Type B pancreatic cell (in vitro differentiated cells): ENCODE results near the gene B4GALT1. TPM values are rescaled to one million over a fixed set of nuclear protein-coding genes. Genes with fewer than 3 reads are reported as not detected.
"Not testable (repeated sequence)": the region's sequence is repeated elsewhere in the genome, so short reads cannot be mapped to it uniquely, and the experiment has no call there.

Experiments used
- DNase-seq: peaks from one replicate; pipeline ENCODE4 v3.0.0; 2021; ENCODE audit warnings: mixed read lengths; ENCODE audit not compliant: unreplicated experiment; ENCODE audit errors: extremely low spot score
- H3K27ac Mint-ChIP-seq: 2 replicates; pipeline ENCODE4 v1.8.0; 2021; ENCODE audit warnings: mild to moderate bottlenecking, mixed read lengths
- H3K27me3 Mint-ChIP-seq: 2 replicates; pipeline ENCODE4 v1.8.0; 2021; ENCODE audit warnings: mixed read lengths
- H3K36me3 Mint-ChIP-seq: 2 replicates; pipeline ENCODE4 v1.8.0; 2021; ENCODE audit warnings: mixed read lengths
- H3K4me1 Mint-ChIP-seq: one replicate; pipeline ENCODE4 v1.8.0; 2021; ENCODE audit warnings: mixed read lengths; ENCODE audit not compliant: unreplicated experiment
- H3K4me3 Mint-ChIP-seq: 2 replicates; pipeline ENCODE4 v1.8.0; 2021; ENCODE audit warnings: mild to moderate bottlenecking, mixed read lengths
- H3K9me3 Mint-ChIP-seq: 2 replicates; pipeline ENCODE4 v1.8.0; 2021; ENCODE audit warnings: mixed read lengths
- CTCF ChIP-seq: fragments of 200-600 bp; sonication (generic); conservative IDR thresholded peaks from 2 replicates; pipeline ENCODE4 v1.5.0; 2021; ENCODE audit warnings: antibody characterized with exemption, mild to moderate bottlenecking
- total RNA-seq: library from RNA; stranded (reverse); gene quantifications from 2 replicates; pipeline ENCODE4 v1.2.1, GENCODE V29; 2021; ENCODE audit warnings: low replicate concordance

The B4GALT1 gene
- total RNA-seq, 1 donor from 2014 or later = 91.9 TPM

- H3K27ac Mint-ChIP-seq = peak overlapping the region; percentile 98
Measured at GRCh38 chr9:33163433-33164137, 3.6 kb downstream of the B4GALT1 start.

DNA sequence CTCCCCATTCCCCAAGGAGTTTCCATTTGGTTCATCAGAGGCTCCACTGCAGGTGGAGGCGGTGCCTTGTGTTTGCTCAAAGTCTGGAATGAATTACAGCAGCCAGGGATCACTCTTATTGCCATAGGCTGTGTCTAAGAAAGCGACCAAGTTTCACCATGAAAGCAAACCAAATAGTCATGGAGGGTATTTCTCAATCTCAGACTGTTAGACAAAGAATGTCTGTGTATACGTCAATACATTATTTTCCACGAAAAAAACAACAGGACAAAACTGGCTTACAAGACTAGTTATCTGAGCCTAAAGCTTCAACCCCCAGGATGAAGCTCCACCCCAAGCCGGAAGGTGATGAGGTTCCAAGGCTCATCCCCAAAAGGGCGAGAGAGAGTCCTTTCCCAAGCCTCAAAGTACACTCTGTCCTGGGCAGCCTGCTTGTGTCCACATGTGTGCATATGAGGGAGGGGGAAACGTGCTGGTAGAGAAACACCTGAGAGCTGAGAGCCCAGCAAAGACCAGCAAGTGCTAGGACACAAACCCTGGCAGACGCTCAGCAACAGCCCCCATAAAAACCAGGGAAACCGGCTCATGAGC lies 4.3 kb downstream of the B4GALT1 start:
- Mint-ChIP-seq H3K9me3 (no peaks in the 10 kb centered on the region), H3K27me3 (no peaks in the 10 kb centered on the region), H3K27ac (peak overlapping the region; percentile 98), H3K4me1 (peaks cover 64% of the 10 kb centered on the region), H3K4me3 (peak overlapping the region; percentile 85), H3K36me3 (no peaks in the 10 kb centered on the region)
- DNase-seq = no peak
- TF ChIP-seq CTCF = no peak

More at GRCh38 chr9:33163433-33164137, 3.6 kb downstream of the B4GALT1 start:
- Mint-ChIP-seq H3K4me1 (peaks cover 59% of the 10 kb centered on the region), H3K36me3 (no peaks in the 10 kb centered on the region), H3K4me3 (peak overlapping the region; percentile 85), H3K9me3 (no peaks in the 10 kb centered on the region), H3K27me3 (no peaks in the 10 kb centered on the region)
- peak; percentile 64 for DNase-seq
- no peak for TF ChIP-seq CTCF

GRCh38 chr9:33161589-33162132 lies 5.5 kb downstream of the B4GALT1 start:
- Mint-ChIP-seq H3K9me3 (no peaks in the 10 kb centered on the region), H3K27me3 (no peaks in the 10 kb centered on the region), H3K4me3 (peak overlapping the region; percentile 85), H3K27ac (peak overlapping the region; percentile 98), H3K4me1 (peaks cover 65% of the 10 kb centered on the region), H3K36me3 (no peaks in the 10 kb centered on the region)
- TF ChIP-seq CTCF = no peak
- no peak for DNase-seq

DNA sequence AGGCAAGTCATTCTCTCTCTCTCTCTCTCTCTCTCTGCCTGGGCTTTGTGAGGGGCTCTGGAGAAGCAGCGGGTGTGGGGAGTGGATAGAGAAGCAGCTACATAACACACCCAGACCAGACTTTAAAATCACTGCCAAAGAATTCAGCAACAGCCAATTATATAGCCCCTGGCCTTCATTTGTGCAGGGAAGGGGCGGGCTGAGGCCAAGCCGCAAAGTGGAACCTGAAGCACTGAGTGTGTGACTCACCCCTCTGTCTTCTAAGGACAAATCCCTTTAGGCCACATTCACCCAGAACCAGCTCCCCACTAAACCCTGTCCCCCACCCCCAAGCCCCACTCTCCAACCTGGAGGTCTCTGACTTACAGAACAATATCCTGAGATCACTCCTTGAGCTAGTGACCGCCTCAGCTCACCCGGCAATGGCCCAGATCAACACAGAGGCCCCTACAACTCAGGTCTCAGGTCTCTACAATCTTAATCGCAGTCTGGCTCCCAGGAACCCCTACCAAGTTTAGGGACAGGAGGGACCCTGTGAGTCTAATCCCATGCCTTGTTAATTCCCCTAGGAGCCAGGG lies 6.0 kb downstream of the B4GALT1 start:
- DNase-seq = peak; percentile 67
- H3K36me3 Mint-ChIP-seq = no peaks in the 10 kb centered on the region
- peak overlapping the region; percentile 98 for H3K27ac Mint-ChIP-seq
- TF ChIP-seq CTCF = no peak
- H3K4me3 Mint-ChIP-seq = peak overlapping the region; percentile 85
- H3K4me1 Mint-ChIP-seq = peaks cover 65% of the 10 kb centered on the region
- no peaks in the 10 kb centered on the region for H3K27me3 Mint-ChIP-seq
- no peaks in the 10 kb centered on the region for H3K9me3 Mint-ChIP-seq

GRCh38 chr9:33160446-33160845 lies 6.7 kb downstream of the B4GALT1 start:
- Mint-ChIP-seq H3K27ac (peak overlapping the region; percentile 98), H3K4me3 (peak overlapping the region; percentile 85), H3K4me1 (peaks cover 63% of the 10 kb centered on the region)
- H3K27me3 Mint-ChIP-seq, H3K36me3 Mint-ChIP-seq, H3K9me3 Mint-ChIP-seq, DNase-seq: not testable (repeated sequence)

DNA sequence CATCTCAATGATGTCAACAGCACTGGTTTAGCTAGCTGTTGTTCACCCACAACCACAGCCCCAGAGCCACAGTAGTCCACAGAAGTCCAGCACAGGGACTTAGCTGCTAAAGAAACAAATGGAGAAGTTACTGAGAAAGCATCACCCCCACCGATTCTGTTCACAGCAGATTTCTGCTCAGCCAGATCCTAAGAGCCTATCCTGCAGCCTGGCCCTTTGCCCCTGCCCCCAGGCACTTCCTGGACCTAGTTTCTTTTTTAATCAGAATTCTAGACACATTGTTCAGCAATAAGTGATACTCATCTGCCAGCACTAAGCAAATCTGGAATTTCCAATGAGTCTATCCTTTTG lies 7.4 kb downstream of the B4GALT1 start:
- no peak for TF ChIP-seq CTCF
- Mint-ChIP-seq H3K9me3 (no peaks in the 10 kb centered on the region), H3K36me3 (peaks cover 7% of the 10 kb centered on the region), H3K4me3 (peak overlapping the region; percentile 85), H3K27me3 (no peaks in the 10 kb centered on the region), H3K4me1 (peaks cover 60% of the 10 kb centered on the region), H3K27ac (peak overlapping the region; percentile 98)
- no peak for DNase-seq
